Suprapubic skin (tissue), 4 donors: ENCODE measurements around the gene STEAP1B. TPM values are rescaled to one million over a fixed set of nuclear protein-coding genes. Genes with fewer than 3 reads are reported as not detected.

Source experiments
- DNase-seq, 2 donors: peaks; one replicate each; pipeline ENCODE4 v3.0.0-alpha.2; 2019; ENCODE audit warnings: low spot score in 2 of 2
- H3K27ac ChIP-seq: fragments of 200-600 bp; sonication (generic); one replicate; pipeline ENCODE4 v1.5.1; 2019
- H3K27me3 ChIP-seq: fragments of 200-600 bp; sonication (generic); one replicate; pipeline ENCODE4 v1.5.1; 2019
- H3K36me3 ChIP-seq: fragments of 200-600 bp; sonication (generic); one replicate; pipeline ENCODE4 v1.5.1; 2019
- H3K4me1 ChIP-seq: fragments of 200-600 bp; sonication (generic); one replicate; pipeline ENCODE4 v1.5.1; 2019
- H3K4me3 ChIP-seq: fragments of 200-600 bp; sonication (generic); one replicate; pipeline ENCODE4 v1.5.1; 2019; ENCODE audit warnings: mild to moderate bottlenecking
- H3K9me3 ChIP-seq: fragments of 200-600 bp; sonication (generic); one replicate; pipeline ENCODE4 v1.5.1; 2019
- EP300 ChIP-seq: sonication (generic); formaldehyde crosslinking; IDR thresholded peaks from one replicate; pipeline ENCODE4 v1.6.1; 2017; ENCODE audit warnings: antibody characterized with exemption
- POLR2A ChIP-seq, 2 donors: fragments of 450-650 bp; IDR thresholded peaks; one replicate each; pipeline ENCODE4 v1.6.1; 2017; ENCODE audit warnings: antibody characterized with exemption in 2 of 2, mild to moderate bottlenecking in 2 of 2, moderate library complexity in 2 of 2
- POLR2AphosphoS5 ChIP-seq, 3 donors: sonication (generic); formaldehyde crosslinking; IDR thresholded peaks; one replicate each; pipeline ENCODE4 v1.6.1; 2017; ENCODE audit warnings: antibody characterized with exemption in 3 of 3
- WGBS: methylation state at CpG from one replicate; pipeline ENCODE4 v1.1.5; 2018; 5-methylcytosine and 5-hydroxymethylcytosine counted together
- total RNA-seq, 4 donors: library from RNA; depleted of rRNA; stranded (reverse); fragments of >200 nt; gene quantifications; one replicate each; pipeline ENCODE4 v1.1.0, GENCODE V29; 2016
- TF ChIP-seq, protein P1 (sequence below), 2 donors: fragments of 200-600 bp in 1 of 2; fragments of 450-650 bp in 1 of 2; sonication (generic) in 1 of 2; IDR thresholded peaks; one replicate each; pipeline ENCODE4 v1.5.1; 2016 to 2019; ENCODE audit warnings: antibody characterized with exemption in 2 of 2, mild to moderate bottlenecking in 1 of 2, moderate library complexity in 1 of 2

Gene STEAP1B
- total RNA-seq, 4 donors from 2014 or later, result 0.64 TPM; not detected in 3

DNA sequence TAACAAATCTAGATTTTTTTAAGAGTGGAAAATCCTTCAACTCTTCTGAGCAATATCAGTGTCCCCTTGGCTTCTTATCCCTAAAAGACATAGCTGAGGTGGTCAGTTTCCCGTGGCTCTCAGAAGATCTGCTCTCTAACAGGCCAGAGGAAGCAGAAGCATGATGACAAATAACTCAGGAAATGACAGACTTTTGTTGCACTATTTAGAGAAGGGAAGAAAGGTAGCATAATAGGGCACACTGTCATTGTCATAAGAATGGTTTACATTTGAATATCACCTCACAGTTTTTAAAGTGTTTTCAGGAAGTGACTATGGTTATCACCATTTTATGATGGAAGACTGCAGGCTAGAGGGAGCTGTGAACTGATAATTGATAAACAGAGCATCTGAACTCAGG, 109.5 kb downstream of the STEAP1B start:
- H3K4me1 ChIP-seq, result no peaks in the 10 kb centered on the region
- DNase-seq, result no peak
- TF ChIP-seq, protein P1, sequence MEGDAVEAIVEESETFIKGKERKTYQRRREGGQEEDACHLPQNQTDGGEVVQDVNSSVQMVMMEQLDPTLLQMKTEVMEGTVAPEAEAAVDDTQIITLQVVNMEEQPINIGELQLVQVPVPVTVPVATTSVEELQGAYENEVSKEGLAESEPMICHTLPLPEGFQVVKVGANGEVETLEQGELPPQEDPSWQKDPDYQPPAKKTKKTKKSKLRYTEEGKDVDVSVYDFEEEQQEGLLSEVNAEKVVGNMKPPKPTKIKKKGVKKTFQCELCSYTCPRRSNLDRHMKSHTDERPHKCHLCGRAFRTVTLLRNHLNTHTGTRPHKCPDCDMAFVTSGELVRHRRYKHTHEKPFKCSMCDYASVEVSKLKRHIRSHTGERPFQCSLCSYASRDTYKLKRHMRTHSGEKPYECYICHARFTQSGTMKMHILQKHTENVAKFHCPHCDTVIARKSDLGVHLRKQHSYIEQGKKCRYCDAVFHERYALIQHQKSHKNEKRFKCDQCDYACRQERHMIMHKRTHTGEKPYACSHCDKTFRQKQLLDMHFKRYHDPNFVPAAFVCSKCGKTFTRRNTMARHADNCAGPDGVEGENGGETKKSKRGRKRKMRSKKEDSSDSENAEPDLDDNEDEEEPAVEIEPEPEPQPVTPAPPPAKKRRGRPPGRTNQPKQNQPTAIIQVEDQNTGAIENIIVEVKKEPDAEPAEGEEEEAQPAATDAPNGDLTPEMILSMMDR (IDR thresholded peaks at IDR 0.05), result no peak
- TF ChIP-seq POLR2A (IDR thresholded peaks at IDR 0.05), result no peak
- TF ChIP-seq EP300, result no peak
- TF ChIP-seq POLR2AphosphoS5 (IDR thresholded peaks at IDR 0.05), result no peak
- WGBS, result 70% methylated on average over 1 of the region's 1 CpG
- no peaks in the 10 kb centered on the region for H3K36me3 ChIP-seq
- H3K27me3 ChIP-seq, result no peaks in the 10 kb centered on the region
- no peak overlapping the region for H3K27ac ChIP-seq
- no peaks in the 10 kb centered on the region for H3K9me3 ChIP-seq
- no peak overlapping the region for H3K4me3 ChIP-seq

- no peaks in the 10 kb centered on the region for H3K27me3 ChIP-seq
- TF ChIP-seq POLR2AphosphoS5 (IDR thresholded peaks at IDR 0.05) (no peak), POLR2A (IDR thresholded peaks at IDR 0.05) (no peak), EP300 (no peak)
- TF ChIP-seq, protein P1 (IDR thresholded peaks at IDR 0.05), result no peak
- no peaks in the 10 kb centered on the region for H3K9me3 ChIP-seq
- WGBS, result 94% methylated on average over 2 of the region's 2 CpGs
- no peak overlapping the region for H3K27ac ChIP-seq
- no peaks in the 10 kb centered on the region for H3K4me1 ChIP-seq
- no peak overlapping the region for H3K4me3 ChIP-seq
- DNase-seq, result no peak
- H3K36me3 ChIP-seq, result no peaks in the 10 kb centered on the region
Measured at GRCh38 chr7:22389892-22390291, 110.1 kb downstream of the STEAP1B start.

DNA sequence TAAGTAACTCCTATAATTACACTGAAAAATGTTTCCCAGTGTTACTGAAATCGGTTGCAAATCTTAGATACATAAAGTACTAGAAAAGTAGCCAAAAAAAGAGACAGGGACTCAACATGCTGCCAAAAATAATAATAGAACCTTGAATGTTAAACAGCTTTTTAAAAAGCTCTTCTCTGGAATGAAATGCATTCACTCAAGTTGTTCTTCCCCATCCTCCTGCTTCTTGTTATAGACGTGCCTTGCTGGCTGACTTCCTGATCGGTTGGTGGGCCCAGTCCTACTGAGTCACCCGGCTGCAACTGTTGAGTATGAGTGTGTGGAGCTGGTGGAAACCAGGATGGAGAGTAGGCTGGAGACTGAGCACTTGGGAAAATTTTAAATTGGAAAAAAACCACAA, 112.4 kb downstream of the STEAP1B start:
- WGBS, result 47% methylated on average over 4 of the region's 4 CpGs

DNA sequence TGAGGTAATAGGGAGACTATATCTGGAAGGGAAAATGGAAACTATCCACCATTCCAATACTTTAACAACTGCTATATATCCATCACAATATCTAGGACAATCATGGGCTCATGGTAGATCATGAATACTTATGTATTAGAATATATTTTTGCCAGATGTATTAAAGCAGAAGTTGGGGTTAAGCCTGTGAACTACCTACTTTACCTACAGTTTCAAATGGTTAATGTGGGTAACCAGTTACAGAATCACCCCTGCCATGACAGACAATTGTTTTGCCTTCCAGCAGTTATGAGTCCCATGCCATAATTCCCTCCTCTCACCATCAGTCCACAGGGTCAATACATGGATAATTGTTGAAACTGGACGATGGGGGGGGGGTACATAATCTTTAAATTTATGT, 113.1 kb downstream of the STEAP1B start:
- Histone ChIP-seq H3K36me3 (no peaks in the 10 kb centered on the region), H3K9me3 (no peaks in the 10 kb centered on the region), H3K27me3 (no peaks in the 10 kb centered on the region), H3K4me1 (no peaks in the 10 kb centered on the region), H3K4me3 (no peak overlapping the region), H3K27ac (no peak overlapping the region)
- TF ChIP-seq POLR2A (IDR thresholded peaks at IDR 0.05) (no peak), EP300 (no peak), POLR2AphosphoS5 (IDR thresholded peaks at IDR 0.05) (no peak)
- TF ChIP-seq, protein P1 (IDR thresholded peaks at IDR 0.05), result no peak
- DNase-seq, result no peak
- 63% methylated on average over 1 of the region's 1 CpG for WGBS

More for the DNA sequence above, 112.4 kb downstream of the STEAP1B start:
- H3K27ac ChIP-seq, result no peak overlapping the region
- H3K27me3 ChIP-seq, result no peaks in the 10 kb centered on the region
- H3K4me3 ChIP-seq, result no peak overlapping the region
- no peaks in the 10 kb centered on the region for H3K4me1 ChIP-seq
- DNase-seq, result no peak
- H3K36me3 ChIP-seq, result no peaks in the 10 kb centered on the region
- H3K9me3 ChIP-seq, result no peaks in the 10 kb centered on the region
- TF ChIP-seq EP300 (no peak), POLR2AphosphoS5 (IDR thresholded peaks at IDR 0.05) (no peak), POLR2A (IDR thresholded peaks at IDR 0.05) (no peak)
- TF ChIP-seq, protein P1 (IDR thresholded peaks at IDR 0.05), result no peak

DNA sequence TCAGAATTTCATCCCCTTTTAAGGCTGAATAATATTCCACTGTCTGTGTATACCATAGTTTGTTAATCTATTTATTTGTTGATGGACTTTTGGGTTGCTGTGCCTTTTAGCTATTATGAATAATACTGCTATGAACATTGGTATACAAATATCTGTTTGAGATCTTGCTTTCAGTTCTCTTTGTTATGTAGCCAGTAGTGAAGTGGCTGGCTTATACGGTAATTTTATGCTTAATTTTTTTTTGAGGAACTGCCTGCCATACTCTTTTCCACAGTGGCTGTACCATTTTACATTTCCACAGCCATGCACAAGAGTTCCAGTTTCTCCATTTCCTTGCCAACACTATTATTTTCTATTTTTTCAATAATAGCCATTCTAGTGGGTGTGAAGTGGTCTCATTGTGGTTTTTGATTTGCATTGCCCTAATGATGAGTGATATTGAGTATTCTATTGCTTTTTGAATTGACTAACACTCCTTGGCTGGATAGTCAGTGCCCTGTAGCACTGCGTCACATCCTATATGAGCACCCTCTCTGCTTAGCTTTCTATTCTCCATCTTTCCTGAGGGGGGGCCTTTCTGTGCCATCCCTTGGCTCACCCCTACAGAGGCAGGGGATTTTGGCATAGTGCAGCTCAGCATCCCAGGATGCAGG, 113.7 kb downstream of the STEAP1B start:
- no peak for DNase-seq
- no peak for TF ChIP-seq POLR2AphosphoS5 (IDR thresholded peaks at IDR 0.05)
- no peak for TF ChIP-seq EP300
- TF ChIP-seq, protein P1 (IDR thresholded peaks at IDR 0.05), result no peak
- TF ChIP-seq POLR2A (IDR thresholded peaks at IDR 0.05), result no peak
- 100% methylated on average over 2 of the region's 2 CpGs for WGBS
- H3K4me3 ChIP-seq, result no peak overlapping the region
- H3K4me1 ChIP-seq, result no peaks in the 10 kb centered on the region
- no peaks in the 10 kb centered on the region for H3K27me3 ChIP-seq
- H3K27ac ChIP-seq, result no peak overlapping the region
- H3K9me3 ChIP-seq, result no peaks in the 10 kb centered on the region
- H3K36me3 ChIP-seq, result no peaks in the 10 kb centered on the region
